ENCODE results near the gene SLCO6A1.
"Not testable (repeated sequence)": the region's sequence is repeated elsewhere in the genome, so short reads cannot be mapped to it uniquely, and the experiment has no call there.

The SLCO6A1 gene, protein sequence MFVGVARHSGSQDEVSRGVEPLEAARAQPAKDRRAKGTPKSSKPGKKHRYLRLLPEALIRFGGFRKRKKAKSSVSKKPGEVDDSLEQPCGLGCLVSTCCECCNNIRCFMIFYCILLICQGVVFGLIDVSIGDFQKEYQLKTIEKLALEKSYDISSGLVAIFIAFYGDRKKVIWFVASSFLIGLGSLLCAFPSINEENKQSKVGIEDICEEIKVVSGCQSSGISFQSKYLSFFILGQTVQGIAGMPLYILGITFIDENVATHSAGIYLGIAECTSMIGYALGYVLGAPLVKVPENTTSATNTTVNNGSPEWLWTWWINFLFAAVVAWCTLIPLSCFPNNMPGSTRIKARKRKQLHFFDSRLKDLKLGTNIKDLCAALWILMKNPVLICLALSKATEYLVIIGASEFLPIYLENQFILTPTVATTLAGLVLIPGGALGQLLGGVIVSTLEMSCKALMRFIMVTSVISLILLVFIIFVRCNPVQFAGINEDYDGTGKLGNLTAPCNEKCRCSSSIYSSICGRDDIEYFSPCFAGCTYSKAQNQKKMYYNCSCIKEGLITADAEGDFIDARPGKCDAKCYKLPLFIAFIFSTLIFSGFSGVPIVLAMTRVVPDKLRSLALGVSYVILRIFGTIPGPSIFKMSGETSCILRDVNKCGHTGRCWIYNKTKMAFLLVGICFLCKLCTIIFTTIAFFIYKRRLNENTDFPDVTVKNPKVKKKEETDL

GRCh38 chr5:102498271-102499034 is at the start of gene SLCO6A1:
TSS of gene SLCO6A1 (minus strand) at chr5:102499001. CDS start at chr5:102498844, 157 bp downstream.
- no peak for DNase-seq

DNA sequence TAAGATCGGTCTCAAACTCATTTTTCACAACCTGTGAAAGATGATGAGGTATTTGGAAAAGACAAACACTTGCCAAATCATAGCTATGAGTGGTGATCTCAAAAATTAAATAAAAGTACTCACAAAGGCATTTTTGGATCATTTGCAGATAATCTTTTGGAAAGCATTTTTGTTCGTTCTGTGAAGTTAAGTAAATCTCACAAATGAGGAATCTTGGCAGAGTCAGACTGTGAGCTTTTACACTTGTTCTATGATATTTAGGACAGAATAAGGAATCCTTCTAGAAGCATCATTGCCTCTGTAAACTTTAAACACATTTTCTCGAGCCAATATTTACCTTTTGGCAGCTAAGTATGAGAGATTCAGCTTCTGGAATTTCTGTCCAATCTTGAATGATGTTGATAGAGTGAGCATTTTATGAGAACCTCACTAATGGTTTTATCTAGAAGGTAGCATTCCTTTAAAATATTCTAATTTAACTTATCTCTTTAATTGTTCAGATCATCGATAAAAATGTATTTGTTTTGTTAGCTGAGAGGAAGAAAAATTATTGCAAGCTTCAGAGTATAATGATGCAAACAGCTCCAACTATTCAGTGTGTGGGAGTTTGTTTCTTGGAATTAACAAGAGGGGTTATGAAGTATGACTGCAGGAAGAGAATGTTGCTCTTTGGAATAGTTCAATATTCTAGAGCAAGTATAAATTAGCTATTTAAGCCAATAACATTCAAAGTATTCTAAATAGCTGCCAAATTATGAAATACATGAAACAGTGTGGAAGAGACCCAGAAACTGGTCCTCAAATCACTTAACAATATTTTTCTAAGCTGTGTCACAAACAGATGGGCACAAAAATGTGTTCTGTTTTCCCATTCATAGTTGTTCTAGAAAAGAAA is 48.6 kb upstream of the SLCO6A1 start:
- DNase-seq: no peak

GRCh38 chr5:102545175-102545574 is 46.4 kb upstream of the SLCO6A1 start:
- DNase-seq: no peak

GRCh38 chr5:102542057-102542456 is 43.3 kb upstream of the SLCO6A1 start:
- DNase-seq: no peak

DNA sequence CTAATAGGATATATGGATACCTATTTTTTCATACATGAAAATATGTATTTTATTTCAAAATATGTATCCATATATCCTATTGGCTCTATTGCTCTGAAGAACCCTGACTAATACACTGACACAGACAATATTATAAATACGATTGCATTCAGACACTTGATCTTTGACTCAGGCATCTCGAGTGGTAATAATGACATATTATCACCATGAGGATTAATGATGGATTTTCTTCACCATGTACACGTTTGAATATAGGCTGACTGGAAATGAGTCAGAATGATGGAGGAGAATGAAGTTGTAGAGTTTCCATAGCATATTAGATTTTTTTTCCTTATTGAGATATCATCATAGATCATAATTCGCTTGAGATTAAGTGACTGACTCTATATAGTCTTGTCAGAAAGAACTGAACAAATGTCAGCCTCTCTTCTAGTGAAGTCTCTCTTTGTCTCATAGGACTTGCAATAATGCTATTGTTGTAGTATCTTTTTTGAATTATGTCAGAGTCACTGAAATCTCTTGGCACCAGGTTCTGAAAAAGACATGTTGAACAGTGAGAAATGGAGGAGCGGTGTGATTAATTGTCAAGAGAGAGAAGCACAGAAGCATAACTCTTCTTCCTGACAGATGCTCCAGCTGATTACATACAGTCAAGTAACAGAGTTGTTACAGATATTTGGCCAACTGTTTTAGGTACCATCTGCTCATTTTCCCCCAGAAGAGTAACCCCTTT is 41.4 kb upstream of the SLCO6A1 start:
- peak; percentile 78 for DNase-seq

DNA sequence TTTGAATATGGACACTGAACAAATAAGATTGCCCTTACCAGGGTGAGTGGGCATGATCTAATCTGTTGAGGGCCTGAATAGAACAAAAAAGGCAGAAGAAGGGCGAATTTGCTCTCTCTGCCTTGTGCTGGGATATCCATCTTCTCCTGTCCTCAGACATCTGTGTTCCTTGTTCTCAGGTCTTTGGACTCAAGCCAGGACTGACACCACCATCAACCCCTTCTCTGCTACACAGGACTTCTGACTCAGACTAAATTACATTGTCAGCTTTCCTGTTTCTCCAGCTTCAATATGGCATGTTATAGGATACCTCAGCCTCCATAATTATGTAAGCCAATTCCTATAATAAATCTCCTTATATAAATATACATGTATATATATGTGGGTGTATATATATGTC is 40.8 kb upstream of the SLCO6A1 start:
- peak; percentile 82 for DNase-seq

DNA sequence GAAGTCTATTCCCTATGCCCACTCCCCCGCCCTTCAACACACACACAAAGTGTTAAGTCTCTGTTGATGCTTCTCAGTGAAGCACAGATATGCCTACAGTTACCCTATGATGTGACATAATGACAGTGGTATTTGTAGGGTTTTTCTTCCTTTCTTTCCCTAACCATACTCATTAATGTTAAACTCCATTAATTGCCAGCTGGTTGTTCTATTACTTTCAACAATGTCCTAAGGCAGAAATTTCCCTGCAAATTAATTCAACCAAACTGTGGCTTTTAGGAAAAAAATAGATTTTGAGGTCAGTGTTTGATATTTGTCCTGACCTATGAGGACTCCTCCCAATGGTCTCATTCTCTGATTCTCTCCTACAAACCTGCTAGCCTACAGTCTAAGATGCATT is 38.2 kb upstream of the SLCO6A1 start:
- no peak for DNase-seq

- DNase-seq: peak; percentile 37
Measured at GRCh38 chr5:102536323-102536928, 37.6 kb upstream of the SLCO6A1 start.

- no peak for DNase-seq
Measured at GRCh38 chr5:102532123-102532522, 33.3 kb upstream of the SLCO6A1 start.

DNA sequence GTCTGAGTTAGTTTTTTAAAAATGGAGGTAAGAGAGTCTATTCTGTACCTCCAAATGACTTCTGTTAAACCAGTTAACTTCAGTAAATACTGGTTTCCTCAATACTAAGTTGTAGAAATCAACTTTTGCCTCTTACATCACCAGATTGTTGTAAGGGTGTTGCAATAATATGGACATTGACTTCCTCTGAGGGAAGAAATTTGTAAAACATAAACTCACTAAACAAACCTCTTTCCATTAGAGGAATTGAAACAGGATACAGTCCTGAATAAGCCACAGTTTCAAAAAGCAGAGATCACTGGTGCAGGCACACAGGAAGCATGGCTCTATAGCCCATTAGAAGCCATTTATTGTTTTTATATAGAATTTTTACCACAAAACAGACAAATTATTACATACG is 32.7 kb upstream of the SLCO6A1 start:
- no peak for DNase-seq

DNA sequence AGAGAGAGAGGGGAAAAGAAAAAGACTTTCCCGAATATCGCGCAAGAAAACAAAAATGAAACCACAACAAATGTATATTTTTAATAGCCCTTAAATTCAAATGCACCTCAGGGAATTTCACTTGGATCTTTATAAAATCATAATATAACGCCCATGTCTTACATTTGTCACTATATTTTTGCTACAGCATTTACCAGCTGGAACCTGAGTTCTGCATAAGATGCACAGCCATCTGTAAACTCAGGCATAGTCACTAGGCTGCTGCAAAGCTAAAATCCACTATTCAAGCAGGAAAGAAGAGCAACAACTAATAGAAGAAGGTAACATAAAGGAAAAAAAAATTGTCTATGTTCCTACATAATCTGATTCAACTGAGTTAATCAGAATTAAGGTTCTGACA is 30.6 kb upstream of the SLCO6A1 start:
- no peak for DNase-seq

GRCh38 chr5:102529031-102529430 is 30.2 kb upstream of the SLCO6A1 start:
- DNase-seq: no peak

GRCh38 chr5:102528600-102528999 is 29.8 kb upstream of the SLCO6A1 start:
- no peak for DNase-seq

GRCh38 chr5:102527547-102527946 is 28.7 kb upstream of the SLCO6A1 start:
- DNase-seq: no peak

DNA sequence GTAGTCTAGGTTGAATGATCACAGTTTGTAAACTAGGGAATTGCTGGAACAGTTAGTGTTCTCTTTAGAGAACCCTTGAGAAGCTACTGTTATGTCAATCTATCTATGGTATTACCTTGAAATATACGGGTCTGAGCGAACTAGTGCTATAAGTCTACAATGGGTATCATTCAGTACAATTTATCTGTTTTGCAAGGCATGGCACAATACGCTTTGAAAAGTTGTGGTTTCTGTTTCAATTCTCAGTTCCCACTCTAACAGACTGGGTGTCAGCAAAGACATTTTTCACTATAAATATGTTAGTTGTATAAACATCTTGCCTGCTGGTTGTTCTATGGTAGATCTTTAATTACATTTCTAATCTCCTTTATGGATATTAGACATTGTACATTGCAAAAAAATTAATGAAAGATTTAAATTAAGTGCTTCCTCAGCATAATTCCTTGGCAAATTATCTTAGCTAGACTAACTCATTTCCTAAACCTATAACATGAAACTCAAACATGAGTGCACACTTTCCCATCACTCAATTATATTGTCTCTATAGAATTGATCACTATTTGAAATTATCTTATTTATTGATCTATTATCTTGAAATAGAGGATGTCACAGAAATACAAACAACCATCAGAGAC is 24.9 kb upstream of the SLCO6A1 start:
- no peak for DNase-seq

DNA sequence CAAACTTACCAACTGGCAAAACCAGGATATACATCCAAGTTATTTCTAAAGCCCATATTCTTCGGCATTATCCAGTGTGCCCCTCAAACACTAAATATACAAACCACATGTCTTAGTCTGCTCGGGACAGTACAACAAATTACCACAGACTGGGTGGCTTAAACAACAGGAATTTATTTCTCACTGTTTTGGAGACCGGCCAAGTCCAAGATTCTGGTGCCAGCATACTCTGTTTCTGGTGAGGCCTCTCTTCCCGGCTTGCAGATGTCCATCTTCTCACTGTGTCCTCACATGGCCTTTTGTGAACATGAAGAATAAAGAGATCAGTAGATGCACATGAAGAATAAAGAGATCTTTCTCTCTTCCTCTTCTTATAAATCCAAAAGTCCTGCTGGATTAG is 12.9 kb upstream of the SLCO6A1 start:
- DNase-seq: no peak

DNA sequence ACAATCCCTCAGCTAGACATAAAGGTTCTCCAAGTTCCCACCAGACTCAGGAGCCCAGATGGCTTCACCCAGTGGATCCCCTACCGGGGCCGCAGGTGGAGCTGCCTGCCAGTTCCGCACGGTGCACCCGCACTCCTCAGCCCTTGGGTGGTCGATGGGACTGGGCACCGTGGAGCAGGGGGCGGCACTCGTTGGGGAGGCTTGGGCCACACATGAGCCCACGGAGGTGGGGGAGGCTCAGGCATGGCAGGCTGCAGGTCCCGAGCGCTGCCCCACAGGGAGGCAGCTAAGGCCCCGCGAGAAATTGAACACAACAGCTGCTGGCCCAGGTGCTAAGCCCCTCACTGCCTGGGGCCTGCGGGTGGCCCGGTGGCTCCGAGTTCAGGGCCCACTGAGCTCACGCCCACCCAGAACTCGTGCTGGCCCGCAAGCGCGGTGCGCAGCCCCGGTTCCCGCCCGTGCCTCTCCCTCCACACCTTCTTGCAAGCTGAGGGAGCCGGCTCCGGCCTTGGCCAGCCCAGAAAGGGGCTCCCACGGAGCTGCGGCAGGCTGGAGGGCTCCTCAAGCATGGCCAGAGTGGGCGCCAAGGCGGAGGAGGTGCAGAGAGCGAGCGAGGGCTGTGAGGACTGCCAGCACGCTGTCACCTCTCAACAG is 7.4 kb downstream of the SLCO6A1 start:
- not testable (repeated sequence) for DNase-seq

GRCh38 chr5:102483736-102484135 is 15.1 kb downstream of the SLCO6A1 start:
- no peak for DNase-seq

- peak; percentile 28 for DNase-seq
Measured at GRCh38 chr5:102481054-102481715, 17.6 kb downstream of the SLCO6A1 start.

DNA sequence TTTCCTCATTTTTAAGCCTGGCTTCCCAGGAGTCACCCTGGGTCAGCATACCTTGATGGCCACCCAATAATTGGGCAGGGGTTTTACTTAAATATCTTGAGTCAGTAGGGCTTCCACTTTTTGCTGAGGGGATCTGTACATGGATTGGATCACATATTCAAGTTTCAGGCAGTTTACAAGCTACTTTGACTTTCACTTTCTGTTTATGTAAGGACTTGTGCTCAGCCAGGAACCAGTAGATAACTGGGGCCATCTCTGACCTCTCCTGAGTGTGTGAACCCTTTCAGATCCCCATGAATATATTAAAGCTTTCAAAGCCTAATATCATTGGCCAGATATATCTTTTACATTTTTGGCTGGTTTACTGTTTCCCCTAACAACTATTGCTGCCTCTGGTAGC is 45.1 kb downstream of the SLCO6A1 start:
- DNase-seq: no peak
